PC-3 (cell line): ENCODE results near the gene CHD5. TPM values are rescaled to one million over a fixed set of nuclear protein-coding genes. Genes with fewer than 3 reads are reported as not detected.

ENCODE experiments used
- ATAC-seq: fragments of 200-7000 bp; cut with Tn5 transposase; 2 replicates; pipeline ENCODE4 v1.9.1; 2020; ENCODE audit warnings: mild to moderate bottlenecking, moderate library complexity
- BruUV-seq: library from RNA; stranded (reverse); fragments of 400-500 nt; replicated peaks from 2 replicates; lab custom pipeline; 2021; lab: Mats Ljungman, UMichigan
- CTCF ChIA-PET: fragments of 300-600 bp; sonication (Branson Sonifier 250); formaldehyde crosslinking; loops from one replicate; lab custom pipeline; 2022; ENCODE audit warnings: antibody characterized with exemption; lab: Charles Lee
- POLR2A ChIA-PET: fragments of 300-600 bp; sonication (Branson Sonifier 250); formaldehyde crosslinking; loops from one replicate; lab custom pipeline; 2022; ENCODE audit warnings: antibody characterized with exemption; ENCODE audit not compliant: unreplicated experiment; lab: Charles Lee
- DNase-seq: peaks from one replicate; pipeline ENCODE4 v3.0.0-alpha.2; 2015
- H2AFZ ChIP-seq: fragments of 300-600 bp; sonication (generic); 2 replicates; pipeline ENCODE4 v1.6.0; 2016; ENCODE audit warnings: antibody characterized with exemption, low read length
- H3F3A ChIP-seq: fragments of 300-600 bp; sonication (generic); one replicate; pipeline ENCODE4 v1.6.0; 2017; ENCODE audit warnings: antibody characterized with exemption, low read length, control low read depth, mild to moderate bottlenecking; ENCODE audit not compliant: unreplicated experiment
- H3K27ac ChIP-seq: fragments of 300-600 bp; sonication (generic); 2 replicates; pipeline ENCODE4 v1.5.1; 2016; ENCODE audit warnings: mild to moderate bottlenecking, low read length
- H3K27me3 ChIP-seq: fragments of 300-600 bp; sonication (generic); 2 replicates; pipeline ENCODE4 v1.6.1; 2016; ENCODE audit warnings: low read length, mixed read lengths
- H3K36me3 ChIP-seq: fragments of 300-600 bp; sonication (generic); 2 replicates; pipeline ENCODE4 v1.6.1; 2016; ENCODE audit warnings: low read depth, mixed run types, low read length, mixed read lengths
- H3K4me1 ChIP-seq: fragments of 300-600 bp; sonication (generic); 2 replicates; pipeline ENCODE4 v1.5.1; 2016; ENCODE audit warnings: low read length; ENCODE audit not compliant: insufficient read depth
- H3K4me2 ChIP-seq: fragments of 300-600 bp; sonication (generic); 2 replicates; pipeline ENCODE4 v1.6.0; 2016; ENCODE audit warnings: low read length
- H3K4me3 ChIP-seq: fragments of 300-600 bp; sonication (generic); 2 replicates; pipeline ENCODE4 v1.5.1; 2016; ENCODE audit warnings: mild to moderate bottlenecking, low read length, mixed read lengths
- H3K79me2 ChIP-seq: fragments of 300-600 bp; sonication (generic); 2 replicates; pipeline ENCODE4 v1.6.1; 2017; ENCODE audit warnings: low read length, mixed read lengths
- H3K9ac ChIP-seq: fragments of 300-600 bp; sonication (generic); 2 replicates; pipeline ENCODE4 v1.6.0; 2016; ENCODE audit warnings: mild to moderate bottlenecking, low read length
- H3K9me2 ChIP-seq: fragments of 300-600 bp; sonication (generic); replicated peaks from 2 replicates; pipeline ENCODE4 v1.6.1; 2016; ENCODE audit warnings: mixed run types, low read length, mixed read lengths
- H3K9me3 ChIP-seq: fragments of 300-600 bp; sonication (generic); 2 replicates; pipeline ENCODE4 v1.6.1; 2016; ENCODE audit warnings: low read length, mixed read lengths
- H4K20me1 ChIP-seq: fragments of 300-600 bp; sonication (generic); 2 replicates; pipeline ENCODE4 v1.6.1; 2016; ENCODE audit warnings: low read length, mixed read lengths
- EZH2 ChIP-seq: fragments of 300-600 bp; sonication (generic); IDR thresholded peaks from one replicate; pipeline ENCODE4 v1.6.1; 2017; ENCODE audit warnings: antibody characterized with exemption, mild to moderate bottlenecking, low read length; ENCODE audit not compliant: unreplicated experiment
- EZH2phosphoT487 ChIP-seq: fragments of 300-600 bp; sonication (generic); IDR thresholded peaks from 2 replicates; pipeline ENCODE4 v1.6.1; 2018; ENCODE audit warnings: mild to moderate bottlenecking, antibody characterized with exemption, low read length, borderline replicate concordance
- intact Hi-C: fragments of 100-400 bp; cut with micrococcal nuclease; formaldehyde crosslinking; loops from 2 replicates; pipeline ENCODE4 v1.9.0; 2023
- total RNA-seq: library from RNA; depleted of rRNA; stranded (reverse); fragments of >200 nt; gene quantifications from 2 replicates; pipeline ENCODE4 v1.2.3, GENCODE V29; 2014
- TF ChIP-seq, protein P1 (sequence below): fragments of 300-600 bp; sonication (generic); conservative IDR thresholded peaks from 2 replicates; pipeline ENCODE4 v1.5.1; 2017; ENCODE audit warnings: antibody characterized with exemption, low read depth, mild to moderate bottlenecking, low read length

The CHD5 gene
- total RNA-seq, 1 experiment from 2014 or later: 0.55 TPM

DNA sequence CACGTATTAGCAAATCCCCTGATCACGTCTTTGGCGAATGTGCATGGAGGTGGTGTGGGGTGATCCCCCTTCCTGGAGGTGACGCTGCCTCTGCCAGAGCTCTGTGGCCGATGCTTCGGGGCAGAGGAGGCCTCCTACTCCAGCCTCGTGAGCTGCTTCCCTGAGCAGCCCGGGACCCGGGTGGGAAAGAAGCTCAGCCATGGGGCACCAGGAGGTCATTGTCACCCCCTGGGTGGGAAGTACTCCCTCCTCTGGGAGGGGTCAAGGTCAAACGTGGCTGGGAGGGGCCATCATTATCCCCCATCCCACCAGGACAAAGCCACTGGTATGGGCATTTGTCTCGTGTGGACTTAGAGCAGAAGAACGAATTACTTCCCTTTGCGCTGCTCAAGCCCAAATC is 93.8 kb downstream of the CHD5 start:
- CTCF ChIA-PET: no interaction called here

DNA sequence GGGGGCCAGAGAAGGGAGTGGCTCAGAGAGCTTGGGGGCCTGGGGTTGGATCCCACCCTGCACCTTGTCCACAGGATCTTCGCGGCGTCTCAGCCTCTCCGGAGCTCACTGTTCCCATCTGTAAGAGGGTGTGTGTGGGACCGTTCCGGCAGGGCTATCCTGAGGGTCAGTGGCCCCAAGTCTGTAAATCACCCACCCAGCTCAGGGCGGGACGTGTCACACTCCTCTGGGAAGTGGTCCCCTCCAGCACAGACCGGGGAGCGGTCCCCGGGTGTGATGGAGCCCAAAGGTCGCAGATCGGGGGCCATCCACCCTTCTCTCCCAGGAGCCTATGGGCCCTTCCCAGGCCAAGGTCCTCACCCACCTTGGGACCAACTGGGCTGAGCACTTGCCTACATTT is 94.5 kb downstream of the CHD5 start:
- H3K27ac ChIP-seq: no peak overlapping the region
- no peaks in the 10 kb centered on the region for H4K20me1 ChIP-seq
- ChIA-PET CTCF (no interaction called here), POLR2A (no interaction called here)
- intact Hi-C loops: no loop called here
- H3K4me1 ChIP-seq: no peaks in the 10 kb centered on the region
- no peaks in the 10 kb centered on the region for H3K9me2 ChIP-seq
- H3K9me3 ChIP-seq: no peaks in the 10 kb centered on the region
- H2AFZ ChIP-seq: no peak overlapping the region
- no peak overlapping the region for H3K4me3 ChIP-seq
- no peaks in the 10 kb centered on the region for H3K27me3 ChIP-seq
- H3K4me2 ChIP-seq: no peak overlapping the region
- no peak for ATAC-seq
- TF ChIP-seq EZH2 (no peak), EZH2phosphoT487 (no peak)
- TF ChIP-seq, protein P1, sequence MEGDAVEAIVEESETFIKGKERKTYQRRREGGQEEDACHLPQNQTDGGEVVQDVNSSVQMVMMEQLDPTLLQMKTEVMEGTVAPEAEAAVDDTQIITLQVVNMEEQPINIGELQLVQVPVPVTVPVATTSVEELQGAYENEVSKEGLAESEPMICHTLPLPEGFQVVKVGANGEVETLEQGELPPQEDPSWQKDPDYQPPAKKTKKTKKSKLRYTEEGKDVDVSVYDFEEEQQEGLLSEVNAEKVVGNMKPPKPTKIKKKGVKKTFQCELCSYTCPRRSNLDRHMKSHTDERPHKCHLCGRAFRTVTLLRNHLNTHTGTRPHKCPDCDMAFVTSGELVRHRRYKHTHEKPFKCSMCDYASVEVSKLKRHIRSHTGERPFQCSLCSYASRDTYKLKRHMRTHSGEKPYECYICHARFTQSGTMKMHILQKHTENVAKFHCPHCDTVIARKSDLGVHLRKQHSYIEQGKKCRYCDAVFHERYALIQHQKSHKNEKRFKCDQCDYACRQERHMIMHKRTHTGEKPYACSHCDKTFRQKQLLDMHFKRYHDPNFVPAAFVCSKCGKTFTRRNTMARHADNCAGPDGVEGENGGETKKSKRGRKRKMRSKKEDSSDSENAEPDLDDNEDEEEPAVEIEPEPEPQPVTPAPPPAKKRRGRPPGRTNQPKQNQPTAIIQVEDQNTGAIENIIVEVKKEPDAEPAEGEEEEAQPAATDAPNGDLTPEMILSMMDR: no peak
- H3K9ac ChIP-seq: no peak overlapping the region
- H3K36me3 ChIP-seq: no peaks in the 10 kb centered on the region
- H3F3A ChIP-seq: no peaks in the 10 kb centered on the region
- no peaks in the 10 kb centered on the region for H3K79me2 ChIP-seq
- no TSS peak for BruUV-seq
- no peak for DNase-seq

More for the DNA sequence above, 93.8 kb downstream of the CHD5 start:
- Histone ChIP-seq H2AFZ (no peak overlapping the region), H3K27ac (no peak overlapping the region), H3K4me3 (no peak overlapping the region), H3K9me3 (no peaks in the 10 kb centered on the region), H3K9ac (no peak overlapping the region), H3K36me3 (no peaks in the 10 kb centered on the region), H3K27me3 (no peaks in the 10 kb centered on the region), H4K20me1 (no peaks in the 10 kb centered on the region), H3K9me2 (no peaks in the 10 kb centered on the region), H3K4me1 (no peaks in the 10 kb centered on the region), H3K4me2 (no peak overlapping the region), H3K79me2 (no peaks in the 10 kb centered on the region), H3F3A (no peaks in the 10 kb centered on the region)
- POLR2A ChIA-PET: no interaction called here
- BruUV-seq: no TSS peak
- DNase-seq (no peak), ATAC-seq (no peak)
- intact Hi-C loops: no loop called here
- TF ChIP-seq, protein P1: no peak
- TF ChIP-seq EZH2: no peak
- TF ChIP-seq EZH2phosphoT487: no peak

DNA sequence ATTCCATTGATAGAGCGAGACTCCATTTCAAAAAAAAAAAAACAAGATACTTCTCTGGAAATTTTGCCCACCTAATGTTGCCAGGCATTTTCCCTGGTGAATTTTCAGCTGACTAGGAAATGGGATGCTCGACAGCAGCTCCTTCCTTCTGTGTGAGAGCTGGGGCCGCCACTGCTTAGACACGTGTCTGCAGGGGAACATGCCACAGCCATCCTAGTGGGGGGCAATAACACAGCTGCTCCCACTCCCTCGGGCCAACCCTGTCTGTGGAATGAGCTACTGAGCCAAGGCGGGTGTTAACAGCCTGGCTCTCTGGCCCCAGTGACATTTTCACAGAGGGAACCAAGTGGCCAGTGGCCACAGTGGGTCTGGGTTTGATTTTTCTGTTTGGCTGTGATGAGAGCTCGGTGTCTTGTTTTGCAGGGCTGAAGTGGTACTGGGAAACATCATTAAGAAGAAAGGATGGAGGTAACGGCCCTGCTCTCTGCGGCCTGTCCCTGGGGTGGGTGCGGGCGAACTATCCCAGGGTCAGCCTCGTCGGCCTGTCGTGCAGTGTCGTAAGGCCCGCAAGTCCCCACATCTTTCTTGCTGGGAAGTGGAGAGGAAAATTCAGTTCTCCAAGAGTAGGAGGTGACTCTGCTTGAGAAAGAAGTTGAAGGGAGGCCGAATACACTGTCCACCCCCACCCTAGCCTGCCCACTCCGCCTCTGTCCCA is 95.2 kb downstream of the CHD5 start:
- no peak overlapping the region for H3K27ac ChIP-seq
- H3K79me2 ChIP-seq: no peaks in the 10 kb centered on the region
- H3F3A ChIP-seq: no peaks in the 10 kb centered on the region
- no peaks in the 10 kb centered on the region for H3K9me3 ChIP-seq
- H3K4me1 ChIP-seq: no peaks in the 10 kb centered on the region
- H3K9me2 ChIP-seq: no peaks in the 10 kb centered on the region
- CTCF ChIA-PET: no interaction called here
- BruUV-seq: no TSS peak
- H3K4me2 ChIP-seq: no peak overlapping the region
- TF ChIP-seq EZH2phosphoT487 (no peak), EZH2 (no peak)
- TF ChIP-seq, protein P1: no peak
- no peak overlapping the region for H3K4me3 ChIP-seq
- DNase-seq (no peak), ATAC-seq (no peak)
- H3K36me3 ChIP-seq: no peaks in the 10 kb centered on the region
- no peaks in the 10 kb centered on the region for H3K27me3 ChIP-seq
- intact Hi-C loops: no loop called here
- H4K20me1 ChIP-seq: no peaks in the 10 kb centered on the region
- H3K9ac ChIP-seq: no peak overlapping the region
- POLR2A ChIA-PET: interaction anchor here (0.7 kb wide), 1 partner anchor 61 kb away, joined by 6 read pairs; no protein-coding TSS in a partner anchor
- no peak overlapping the region for H2AFZ ChIP-seq
